Uterus (tissue), 2 donors: ENCODE results near the gene DGKH.

Experiments
- POLR2A ChIP-seq, 2 donors: fragments of 450-650 bp; IDR thresholded peaks; one replicate each; pipeline ENCODE4 v1.6.1; 2016; ENCODE audit warnings: antibody characterized with exemption in 2 of 2, mild to moderate bottlenecking in 1 of 2, moderate library complexity in 1 of 2
- TF ChIP-seq, protein P1 (sequence below), 4 experiments: fragments of 200-600 bp in 2 of 4; fragments of 450-650 bp in 2 of 4; sonication (generic) in 2 of 4; IDR thresholded peaks; one replicate each; pipeline ENCODE4 v1.5.1; 2016 to 2019; ENCODE audit warnings: antibody characterized with exemption in 4 of 4, mild to moderate bottlenecking in 2 of 4, moderate library complexity in 1 of 4

DNA sequence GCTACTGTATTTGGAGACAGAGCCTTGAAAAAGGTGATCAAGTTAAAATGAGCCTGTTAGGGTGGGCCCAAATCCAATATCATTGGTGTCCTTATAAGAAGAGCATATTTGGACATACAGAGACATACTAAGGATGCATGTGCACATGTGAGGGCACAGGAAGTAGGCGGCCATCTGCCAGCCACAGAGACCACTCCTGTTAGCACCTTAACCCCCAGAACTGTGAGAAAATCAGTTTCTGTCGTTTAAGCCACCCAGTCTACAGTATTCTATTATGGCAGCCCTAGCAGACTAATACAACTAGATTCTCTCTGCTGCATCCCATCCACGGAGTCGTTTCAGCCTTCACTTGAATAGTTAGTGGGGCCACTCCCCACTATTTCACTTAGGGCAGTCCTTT, 39.4 kb upstream of the DGKH start:
- TF ChIP-seq, protein P1, sequence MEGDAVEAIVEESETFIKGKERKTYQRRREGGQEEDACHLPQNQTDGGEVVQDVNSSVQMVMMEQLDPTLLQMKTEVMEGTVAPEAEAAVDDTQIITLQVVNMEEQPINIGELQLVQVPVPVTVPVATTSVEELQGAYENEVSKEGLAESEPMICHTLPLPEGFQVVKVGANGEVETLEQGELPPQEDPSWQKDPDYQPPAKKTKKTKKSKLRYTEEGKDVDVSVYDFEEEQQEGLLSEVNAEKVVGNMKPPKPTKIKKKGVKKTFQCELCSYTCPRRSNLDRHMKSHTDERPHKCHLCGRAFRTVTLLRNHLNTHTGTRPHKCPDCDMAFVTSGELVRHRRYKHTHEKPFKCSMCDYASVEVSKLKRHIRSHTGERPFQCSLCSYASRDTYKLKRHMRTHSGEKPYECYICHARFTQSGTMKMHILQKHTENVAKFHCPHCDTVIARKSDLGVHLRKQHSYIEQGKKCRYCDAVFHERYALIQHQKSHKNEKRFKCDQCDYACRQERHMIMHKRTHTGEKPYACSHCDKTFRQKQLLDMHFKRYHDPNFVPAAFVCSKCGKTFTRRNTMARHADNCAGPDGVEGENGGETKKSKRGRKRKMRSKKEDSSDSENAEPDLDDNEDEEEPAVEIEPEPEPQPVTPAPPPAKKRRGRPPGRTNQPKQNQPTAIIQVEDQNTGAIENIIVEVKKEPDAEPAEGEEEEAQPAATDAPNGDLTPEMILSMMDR (IDR thresholded peaks at IDR 0.05), result no peak
- no peak for TF ChIP-seq POLR2A (IDR thresholded peaks at IDR 0.05)
